ENCODE measurements around the gene LIPC. TPM values are rescaled to one million over a fixed set of nuclear protein-coding genes. Genes with fewer than 3 reads are reported as not detected.

The LIPC gene
- total RNA-seq, 2 experiments from 2014 or later, result 0.61 to 1.2 TPM

GRCh38 chr15:58534556-58534955, 102.8 kb downstream of the LIPC start:
- no peak for ATAC-seq (ENCODE audit: poor library complexity)
- Histone ChIP-seq H3K4me1 (ENCODE audit: insufficient read depth, low read length) (no peaks in the 10 kb centered on the region), H3K27ac (ENCODE audit: low read depth in 1 of 2, low read length in 2 of 2) (no peak overlapping the region), H3K9me3 (ENCODE audit: control insufficient read depth in 1 of 2, insufficient read depth in 1 of 2, low read length in 2 of 2) (no peaks in the 10 kb centered on the region), H3K4me3 (ENCODE audit: low read length) (no peak overlapping the region), H3K36me3 (ENCODE audit: insufficient read depth, low read length) (no peaks in the 10 kb centered on the region), H3K27me3 (ENCODE audit: control insufficient read depth in 1 of 2, insufficient read depth in 2 of 2, low read length in 2 of 2) (no peaks in the 10 kb centered on the region)
- DNase-seq, result no peak
- TF ChIP-seq, protein P1, sequence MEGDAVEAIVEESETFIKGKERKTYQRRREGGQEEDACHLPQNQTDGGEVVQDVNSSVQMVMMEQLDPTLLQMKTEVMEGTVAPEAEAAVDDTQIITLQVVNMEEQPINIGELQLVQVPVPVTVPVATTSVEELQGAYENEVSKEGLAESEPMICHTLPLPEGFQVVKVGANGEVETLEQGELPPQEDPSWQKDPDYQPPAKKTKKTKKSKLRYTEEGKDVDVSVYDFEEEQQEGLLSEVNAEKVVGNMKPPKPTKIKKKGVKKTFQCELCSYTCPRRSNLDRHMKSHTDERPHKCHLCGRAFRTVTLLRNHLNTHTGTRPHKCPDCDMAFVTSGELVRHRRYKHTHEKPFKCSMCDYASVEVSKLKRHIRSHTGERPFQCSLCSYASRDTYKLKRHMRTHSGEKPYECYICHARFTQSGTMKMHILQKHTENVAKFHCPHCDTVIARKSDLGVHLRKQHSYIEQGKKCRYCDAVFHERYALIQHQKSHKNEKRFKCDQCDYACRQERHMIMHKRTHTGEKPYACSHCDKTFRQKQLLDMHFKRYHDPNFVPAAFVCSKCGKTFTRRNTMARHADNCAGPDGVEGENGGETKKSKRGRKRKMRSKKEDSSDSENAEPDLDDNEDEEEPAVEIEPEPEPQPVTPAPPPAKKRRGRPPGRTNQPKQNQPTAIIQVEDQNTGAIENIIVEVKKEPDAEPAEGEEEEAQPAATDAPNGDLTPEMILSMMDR (IDR thresholded peaks at IDR 0.05), result no peak
- no peaks in the 10 kb centered on the region for H3K4me1 Mint-ChIP-seq (ENCODE audit: low read depth)
- H3K27me3 Mint-ChIP-seq, result no peaks in the 10 kb centered on the region
- H3K4me3 Mint-ChIP-seq, result no peak overlapping the region
- CTCF ChIA-PET, result no interaction called here
- POLR2A ChIA-PET, result no interaction called here
- H3K36me3 Mint-ChIP-seq (ENCODE audit: low read depth), result no peaks in the 10 kb centered on the region
- H3K9me3 Mint-ChIP-seq, result no peaks in the 10 kb centered on the region
- intact Hi-C loops (cut with DNase I, micrococcal nuclease), result no loop called here
- H3K27ac Mint-ChIP-seq, result no peak overlapping the region

DNA sequence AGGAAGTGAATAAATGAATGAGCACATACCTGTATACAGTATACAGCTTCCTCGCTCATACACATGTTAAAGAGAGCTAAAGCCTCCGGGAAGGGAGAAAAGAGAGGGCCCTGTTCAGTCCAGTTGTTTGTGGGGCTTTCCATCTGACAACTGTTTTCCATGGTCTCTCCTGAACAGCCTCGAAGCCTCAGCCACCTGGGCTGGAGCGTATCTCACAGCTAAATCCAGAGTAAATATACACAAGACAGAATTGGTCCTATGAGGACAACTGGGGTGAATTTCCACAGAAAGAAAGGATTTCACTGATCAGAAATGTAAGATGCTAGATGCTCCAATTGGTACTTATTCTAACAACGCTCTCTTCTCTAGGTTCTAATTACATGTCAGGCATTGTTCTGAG, 103.5 kb downstream of the LIPC start:
- POLR2A ChIA-PET, result no interaction called here
- intact Hi-C loops (cut with DNase I, micrococcal nuclease), result no loop called here
- CTCF ChIA-PET, result no interaction called here

GRCh38 chr15:58535894-58536293, 104.1 kb downstream of the LIPC start:
- ATAC-seq (ENCODE audit: poor library complexity), result no peak
- H3K4me3 Mint-ChIP-seq, result no peak overlapping the region

More for the DNA sequence above, 103.5 kb downstream of the LIPC start:
- Mint-ChIP-seq H3K27ac (no peak overlapping the region), H3K27me3 (no peaks in the 10 kb centered on the region), H3K4me3 (no peak overlapping the region), H3K36me3 (ENCODE audit: low read depth) (no peaks in the 10 kb centered on the region), H3K4me1 (ENCODE audit: low read depth) (no peaks in the 10 kb centered on the region), H3K9me3 (no peaks in the 10 kb centered on the region)
- ATAC-seq (ENCODE audit: poor library complexity), result no peak
- Histone ChIP-seq H3K27me3 (ENCODE audit: control insufficient read depth in 1 of 2, insufficient read depth in 2 of 2, low read length in 2 of 2) (no peaks in the 10 kb centered on the region), H3K9me3 (ENCODE audit: control insufficient read depth in 1 of 2, insufficient read depth in 1 of 2, low read length in 2 of 2) (no peaks in the 10 kb centered on the region), H3K4me1 (ENCODE audit: insufficient read depth, low read length) (no peaks in the 10 kb centered on the region), H3K4me3 (ENCODE audit: low read length) (no peak overlapping the region), H3K27ac (ENCODE audit: low read depth in 1 of 2, low read length in 2 of 2) (no peak overlapping the region), H3K36me3 (ENCODE audit: insufficient read depth, low read length) (no peaks in the 10 kb centered on the region)
- TF ChIP-seq, protein P1 (IDR thresholded peaks at IDR 0.05), result no peak
- DNase-seq, result no peak

More at GRCh38 chr15:58535894-58536293, 104.1 kb downstream of the LIPC start:
- CTCF ChIA-PET, result no interaction called here
- Histone ChIP-seq H3K27ac (ENCODE audit: low read depth in 1 of 2, low read length in 2 of 2) (no peak overlapping the region), H3K4me1 (ENCODE audit: insufficient read depth, low read length) (no peaks in the 10 kb centered on the region), H3K27me3 (ENCODE audit: control insufficient read depth in 1 of 2, insufficient read depth in 2 of 2, low read length in 2 of 2) (no peaks in the 10 kb centered on the region), H3K4me3 (ENCODE audit: low read length) (no peak overlapping the region), H3K9me3 (ENCODE audit: control insufficient read depth in 1 of 2, insufficient read depth in 1 of 2, low read length in 2 of 2) (no peaks in the 10 kb centered on the region), H3K36me3 (ENCODE audit: insufficient read depth, low read length) (no peaks in the 10 kb centered on the region)
- Mint-ChIP-seq H3K36me3 (ENCODE audit: low read depth) (no peaks in the 10 kb centered on the region), H3K4me1 (ENCODE audit: low read depth) (no peaks in the 10 kb centered on the region), H3K9me3 (no peaks in the 10 kb centered on the region), H3K27me3 (no peaks in the 10 kb centered on the region), H3K27ac (no peak overlapping the region)
- TF ChIP-seq, protein P1 (IDR thresholded peaks at IDR 0.05), result no peak
- no peak for DNase-seq
- intact Hi-C loops (cut with DNase I, micrococcal nuclease), result no loop called here
- POLR2A ChIA-PET, result no interaction called here
